Aorta (tissue), 5 donors: ENCODE measurements around the gene CBX5. TPM values are rescaled to one million over a fixed set of nuclear protein-coding genes. Genes with fewer than 3 reads are reported as not detected.

Experiments
- ATAC-seq: fragments of 200-7000 bp; cut with Tn5 transposase; one replicate; pipeline ENCODE4 v1.9.1; 2022; ENCODE audit warnings: moderate library complexity; ENCODE audit not compliant: low FRiP score
- DNase-seq, 2 donors: peaks; one replicate each; pipeline ENCODE4 v3.0.0-alpha.2; 2020
- H3K27ac ChIP-seq, 2 donors: one replicate each; pipeline ENCODE4 v1.5.1; 2013; ENCODE audit warnings: low read length in 2 of 2, mild to moderate bottlenecking in 2 of 2, moderate library complexity in 2 of 2, control low read depth in 1 of 2, inconsistent platforms in 1 of 2, low read depth in 1 of 2
- H3K27me3 ChIP-seq, 2 donors: one replicate each; pipeline ENCODE4 v1.6.1; 2013; ENCODE audit warnings: control low read depth in 1 of 2, low read length in 1 of 2, mild to moderate bottlenecking in 1 of 2, moderate library complexity in 1 of 2; ENCODE audit not compliant: insufficient read depth in 2 of 2, control insufficient read depth in 1 of 2
- H3K36me3 ChIP-seq, 2 donors: one replicate each; pipeline ENCODE4 v1.6.1; 2013; ENCODE audit warnings: control low read depth in 1 of 2, low read length in 1 of 2, mild to moderate bottlenecking in 1 of 2; ENCODE audit not compliant: insufficient read depth in 2 of 2, control insufficient read depth in 1 of 2
- H3K4me1 ChIP-seq, 2 donors: one replicate each; pipeline ENCODE4 v1.6.1; 2013; ENCODE audit warnings: low read length in 2 of 2, control low read depth in 1 of 2, mild to moderate bottlenecking in 1 of 2, moderate library complexity in 1 of 2; ENCODE audit not compliant: insufficient read depth in 2 of 2, control insufficient read depth in 1 of 2
- H3K4me3 ChIP-seq, 2 donors: one replicate each; pipeline ENCODE4 v1.5.1; 2013; ENCODE audit warnings: low read length in 2 of 2, control low read depth in 1 of 2, mild to moderate bottlenecking in 1 of 2
- H3K9me3 ChIP-seq: one replicate; pipeline ENCODE4 v1.6.1; 2013; ENCODE audit warnings: mild to moderate bottlenecking, low read length; ENCODE audit not compliant: control insufficient read depth
- WGBS, 2 donors: extraction: QIAGEN DNeasy Blood & Tissue Kit; methylation state at CpG; one replicate each; pipeline ENCODE4 v1.1.7; 2013; 5-methylcytosine and 5-hydroxymethylcytosine counted together
- intact Hi-C, 2 donors: fragments of 100-400 bp; cut with DNase I; formaldehyde crosslinking; loops; one replicate each; pipeline versions ENCODE4 v1.14.2 to v1.15.0; 2022
- polyA plus RNA-seq, 2 donors: library from polyadenylated mRNA; stranded (reverse); fragments of 200-250 nt; gene quantifications; one replicate each; pipeline ENCODE4 v1.2.3, GENCODE V29; 2013
- total RNA-seq, 2 donors: library from RNA; stranded (reverse); fragmentation: NEBNext Ultra II Directional; extraction: Animal tissue kit (Norgen Biotek cat#: 25700); gene quantifications; one replicate each; pipeline ENCODE4 v1.2.1, GENCODE V29; 2021
- donor health status: healthy with polysubstance abuse.
- donor health status: Bipolar disorder and iron deficiency.
- donor health status: DM: no; HTN: no; CAD: no.
- donor health status: DM: no; HTN: no; CAD: no.
- donor health status: DM: yes; HTN: yes; CAD: no.

Gene CBX5
- total and polyA plus RNA-seq, 4 donors, result 9.4 to 67.8 (median 39.0) TPM

GRCh38 chr12:54227376-54227775, 52.5 kb downstream of the CBX5 start:
- intact Hi-C loops, result no loop called here
- H3K4me1 ChIP-seq, result peaks cover 0 to 5% of the 10 kb centered on the region in 2 donors
- H3K4me3 ChIP-seq, result no peak overlapping the region
- 84 to 85% methylated on average over 4 of the region's 4 CpGs for WGBS, 2 donors
- DNase-seq (no peak), ATAC-seq (no peak)
- H3K27ac ChIP-seq, result no peak overlapping the region
- H3K36me3 ChIP-seq, result no peaks in the 10 kb centered on the region
- no peaks in the 10 kb centered on the region for H3K9me3 ChIP-seq
- no peaks in the 10 kb centered on the region for H3K27me3 ChIP-seq

- 96% methylated on average over 1 of the region's 1 CpG for WGBS, 2 donors
- ATAC-seq, result no peak
- intact Hi-C loops, result no loop called here
Measured at GRCh38 chr12:54225666-54226065, 54.3 kb downstream of the CBX5 start.

GRCh38 chr12:54222609-54223008, 57.3 kb downstream of the CBX5 start:
- Histone ChIP-seq H3K4me1 (no peaks in the 10 kb centered on the region), H3K9me3 (no peaks in the 10 kb centered on the region), H3K36me3 (no peaks in the 10 kb centered on the region), H3K27me3 (no peaks in the 10 kb centered on the region), H3K4me3 (no peak overlapping the region), H3K27ac (no peak overlapping the region)
- DNase-seq, result no peak
- intact Hi-C loops, result no loop called here
- no peak for ATAC-seq
- WGBS, 2 donors, result 89 to 97% methylated on average over 1 of the region's 1 CpG

More at GRCh38 chr12:54225666-54226065, 54.3 kb downstream of the CBX5 start:
- no peaks in the 10 kb centered on the region for H3K27me3 ChIP-seq
- H3K4me3 ChIP-seq, result no peak overlapping the region
- H3K9me3 ChIP-seq, result no peaks in the 10 kb centered on the region
- H3K36me3 ChIP-seq, result no peaks in the 10 kb centered on the region
- DNase-seq, result no peak
- peaks cover 0 to 5% of the 10 kb centered on the region in 2 donors for H3K4me1 ChIP-seq
- no peak overlapping the region for H3K27ac ChIP-seq

GRCh38 chr12:54221402-54221984, 58.4 kb downstream of the CBX5 start:
- H3K27ac ChIP-seq, result no peak overlapping the region
- no peaks in the 10 kb centered on the region for H3K36me3 ChIP-seq
- WGBS, 2 donors, result 91 to 93% methylated on average over 6 of the region's 6 CpGs
- H3K9me3 ChIP-seq, result no peaks in the 10 kb centered on the region
- H3K4me1 ChIP-seq, result no peaks in the 10 kb centered on the region
- ATAC-seq (no peak), DNase-seq (no peak)
- no peaks in the 10 kb centered on the region for H3K27me3 ChIP-seq
- intact Hi-C loops, result loop anchor here in 1 of 2 donors (2.0 kb wide), 1 partner anchor 139 kb away; no protein-coding TSS in a partner anchor
- H3K4me3 ChIP-seq, result no peak overlapping the region

GRCh38 chr12:54220567-54220966, 59.4 kb downstream of the CBX5 start:
- Histone ChIP-seq H3K27ac (no peak overlapping the region), H3K4me3 (no peak overlapping the region), H3K36me3 (no peaks in the 10 kb centered on the region), H3K9me3 (no peaks in the 10 kb centered on the region), H3K27me3 (no peaks in the 10 kb centered on the region), H3K4me1 (no peaks in the 10 kb centered on the region)
- DNase-seq (no peak), ATAC-seq (no peak)
- WGBS, 2 donors, result 74 to 81% methylated on average over 7 of the region's 7 CpGs
- intact Hi-C loops, result loop anchor here in 1 of 2 donors (2.0 kb wide), 1 partner anchor 140 kb away; no protein-coding TSS in a partner anchor

GRCh38 chr12:54220092-54220557, 59.8 kb downstream of the CBX5 start:
- no peaks in the 10 kb centered on the region for H3K36me3 ChIP-seq
- no peak overlapping the region for H3K4me3 ChIP-seq
- peak; percentile 68 to 87 for DNase-seq
- 32 to 40% methylated on average over 8 of the region's 8 CpGs for WGBS, 2 donors
- H3K27ac ChIP-seq, result no peak overlapping the region
- peak; percentile 72 for ATAC-seq
- no peaks in the 10 kb centered on the region for H3K4me1 ChIP-seq
- intact Hi-C loops, result loop anchor here in 1 of 2 donors (2.0 kb wide), 1 partner anchor 141 kb away; no protein-coding TSS in a partner anchor
- no peaks in the 10 kb centered on the region for H3K27me3 ChIP-seq
- H3K9me3 ChIP-seq, result no peaks in the 10 kb centered on the region

- Histone ChIP-seq H3K36me3 (no peaks in the 10 kb centered on the region), H3K9me3 (no peaks in the 10 kb centered on the region), H3K27ac (no peak overlapping the region), H3K27me3 (no peaks in the 10 kb centered on the region), H3K4me3 (no peak overlapping the region), H3K4me1 (no peaks in the 10 kb centered on the region)
- ATAC-seq (no peak), DNase-seq (peak in 1 of 2 donors; percentile 79)
- WGBS, 2 donors, result 4 to 10% methylated on average over 39 of the region's 39 CpGs
- intact Hi-C loops, result loop anchor here (5.0 kb wide), 2 partner anchors 39 to 139 kb away; no protein-coding TSS in a partner anchor
Measured at GRCh38 chr12:54217774-54218241, 62.1 kb downstream of the CBX5 start.

GRCh38 chr12:54216797-54217661, 62.9 kb downstream of the CBX5 start:
- DNase-seq (peak; percentile 81 to 87), ATAC-seq (peak; percentile 76)
- Histone ChIP-seq H3K9me3 (no peaks in the 10 kb centered on the region), H3K4me3 (peak overlapping the region in 1 of 2 donors; percentile 36), H3K27ac (no peak overlapping the region), H3K36me3 (no peaks in the 10 kb centered on the region), H3K27me3 (no peaks in the 10 kb centered on the region), H3K4me1 (no peaks in the 10 kb centered on the region)
- WGBS, 2 donors, result 1 to 2% methylated on average over 33 to 34 of the region's 34 CpGs
- intact Hi-C loops, result loop anchor here (5.0 kb wide), 2 partner anchors 40 to 140 kb away; no protein-coding TSS in a partner anchor
